ENCODE results near the gene SPATA7. TPM values are rescaled to one million over a fixed set of nuclear protein-coding genes. Genes with fewer than 3 reads are reported as not detected.

The SPATA7 gene
- total and polyA plus RNA-seq, 9 donors, result 14.3 to 56.0 (median 28.7) TPM

DNA sequence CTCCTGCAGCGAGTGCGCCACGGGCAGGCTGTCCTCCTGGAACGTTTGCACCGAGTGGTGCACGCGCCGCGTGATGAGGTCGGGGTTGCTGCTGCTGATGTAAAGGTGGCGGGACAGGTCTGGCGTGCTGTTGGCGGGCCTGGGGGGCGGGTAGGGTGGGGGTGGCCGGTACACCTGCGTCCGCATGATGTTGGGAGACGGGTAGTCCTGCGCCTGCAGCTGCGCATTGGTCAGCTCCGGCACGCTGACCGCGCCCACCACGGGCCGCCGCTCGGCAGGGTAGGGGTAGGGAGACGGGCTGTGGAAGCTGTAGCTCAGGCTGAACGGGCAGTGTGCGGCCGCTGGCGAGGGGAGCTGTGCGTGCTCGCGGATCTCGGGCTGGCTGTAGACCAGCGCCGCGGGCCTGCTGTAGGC, 94.1 kb downstream of the SPATA7 start:
- intact Hi-C loops (cut with DNase I), result no loop called here
- no peak for DNase-seq
- no peaks in the 10 kb centered on the region for H3K9me3 ChIP-seq
- H3K36me3 ChIP-seq, result no peaks in the 10 kb centered on the region
- H3K27me3 ChIP-seq, result no peaks in the 10 kb centered on the region
- peaks cover 2% of the 10 kb centered on the region for H3K4me1 ChIP-seq (ENCODE audit: insufficient read depth)
- no peak overlapping the region for H3K27ac ChIP-seq
- TF ChIP-seq POLR2A (IDR thresholded peaks at IDR 0.05), result no peak
- TF ChIP-seq CTCF (IDR thresholded peaks at IDR 0.05), result no peak
- no peak for TF ChIP-seq EP300 (IDR thresholded peaks at IDR 0.05)
- 86 to 94% (median 88%) methylated on average over 40 of the region's 40 CpGs for WGBS, 3 donors
- no peak overlapping the region for H3K4me3 ChIP-seq

- Histone ChIP-seq H3K9me3 (no peaks in the 10 kb centered on the region), H3K4me3 (no peak overlapping the region), H3K4me1 (ENCODE audit: insufficient read depth) (peaks cover 2% of the 10 kb centered on the region), H3K36me3 (no peaks in the 10 kb centered on the region), H3K27ac (no peak overlapping the region), H3K27me3 (no peaks in the 10 kb centered on the region)
- WGBS, 3 donors, result 89 to 95% (median 92%) methylated on average over 2 of the region's 2 CpGs
- intact Hi-C loops (cut with DNase I), result no loop called here
- DNase-seq, result no peak
- no peak for TF ChIP-seq CTCF (IDR thresholded peaks at IDR 0.05)
- TF ChIP-seq POLR2A (IDR thresholded peaks at IDR 0.05), result no peak
- no peak for TF ChIP-seq EP300 (IDR thresholded peaks at IDR 0.05)
Observed at GRCh38 chr14:88481059-88481458, 95.6 kb downstream of the SPATA7 start.

GRCh38 chr14:88481794-88482193, 96.3 kb downstream of the SPATA7 start:
- intact Hi-C loops (cut with DNase I), result no loop called here
- H3K27ac ChIP-seq, result no peak overlapping the region
- no peaks in the 10 kb centered on the region for H3K36me3 ChIP-seq
- H3K9me3 ChIP-seq, result no peaks in the 10 kb centered on the region
- H3K27me3 ChIP-seq, result no peaks in the 10 kb centered on the region
- 32 to 39% (median 37%) methylated on average over 7 of the region's 7 CpGs for WGBS, 3 donors
- DNase-seq, result no peak
- H3K4me1 ChIP-seq (ENCODE audit: insufficient read depth), result peaks cover 2% of the 10 kb centered on the region
- H3K4me3 ChIP-seq, result no peak overlapping the region
- no peak for TF ChIP-seq POLR2A (IDR thresholded peaks at IDR 0.05)
- TF ChIP-seq EP300 (IDR thresholded peaks at IDR 0.05), result no peak
- no peak for TF ChIP-seq CTCF (IDR thresholded peaks at IDR 0.05)

DNA sequence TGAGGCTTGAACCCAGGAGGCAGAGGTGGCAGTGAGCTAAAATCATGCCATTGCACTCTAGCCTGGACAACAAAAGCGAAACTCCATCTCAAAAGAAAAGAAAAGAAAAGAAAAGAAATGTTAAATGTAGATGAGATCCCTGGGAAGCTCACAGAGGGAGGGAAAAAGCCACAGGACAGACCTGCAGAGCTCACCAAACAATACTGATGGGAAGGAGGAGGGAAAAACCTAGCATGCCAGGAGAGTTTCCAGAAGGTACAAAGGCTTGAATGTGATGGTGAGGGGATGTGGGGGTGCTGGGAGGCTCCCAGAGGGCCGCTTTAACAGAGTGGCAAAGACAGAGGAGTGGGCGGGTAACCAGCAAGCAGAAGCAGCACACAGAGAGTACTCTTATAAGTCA, 97.1 kb downstream of the SPATA7 start:
- intact Hi-C loops (cut with DNase I), result no loop called here
- H3K27me3 ChIP-seq, result no peaks in the 10 kb centered on the region
- no peak for DNase-seq
- H3K4me3 ChIP-seq, result no peak overlapping the region
- no peaks in the 10 kb centered on the region for H3K9me3 ChIP-seq
- no peak for TF ChIP-seq CTCF (IDR thresholded peaks at IDR 0.05)
- TF ChIP-seq EP300 (IDR thresholded peaks at IDR 0.05), result no peak
- no peak for TF ChIP-seq POLR2A (IDR thresholded peaks at IDR 0.05)
- WGBS, 3 donors, result 97 to 98% (median 98%) methylated on average over 3 of the region's 3 CpGs
- no peak overlapping the region for H3K27ac ChIP-seq
- peaks cover 2% of the 10 kb centered on the region for H3K4me1 ChIP-seq (ENCODE audit: insufficient read depth)
- H3K36me3 ChIP-seq, result no peaks in the 10 kb centered on the region

Other genes starting within 250 kb of the SPATA7 start
- not detected for gene KCNK10, start 62.4 kb upstream of the SPATA7 start, total RNA-seq
- under 1 TPM in 1 of 2 donors, not detected in 1; 0.05 TPM for gene KCNK10, start 62.4 kb upstream of the SPATA7 start, polyA plus RNA-seq
- 10 to 100 TPM; 12.0 to 42.6 (median 26.3) TPM for gene PTPN21, start 169.3 kb downstream of the SPATA7 start, total RNA-seq
- gene PTPN21, start 169.3 kb downstream of the SPATA7 start, polyA plus RNA-seq, result 10 to 100 TPM; 19.1 to 76.7 TPM
- 10 to 100 TPM; 50.4 to 63.2 (median 57.1) TPM for gene ZC3H14, start 177.4 kb downstream of the SPATA7 start, total RNA-seq
- gene ZC3H14, start 177.4 kb downstream of the SPATA7 start, polyA plus RNA-seq, result 10 to 100 TPM; 30.2 to 61.7 TPM